HCT116 (cell line): ENCODE data around the gene KRT77. TPM values are rescaled to one million over a fixed set of nuclear protein-coding genes. Genes with fewer than 3 reads are reported as not detected.

Experiments used
- ATAC-seq: fragments of 200-7000 bp; cut with Tn5 transposase; 2 replicates; pipeline ENCODE4 v1.9.1; 2020; ENCODE audit warnings: mild to moderate bottlenecking, moderate library complexity
- BruUV-seq: library from RNA; stranded (reverse); fragments of 400-500 nt; replicated peaks from 2 replicates; lab custom pipeline; 2021; lab: Mats Ljungman, UMichigan
- CTCF ChIA-PET: fragments of 300-600 bp; sonication (Branson Sonifier 250); formaldehyde crosslinking; loops from one replicate; lab custom pipeline; 2021; ENCODE audit warnings: antibody characterized with exemption; lab: Charles Lee
- POLR2A ChIA-PET: fragments of 300-600, 350-600 bp; sonication (Branson Sonifier 250); formaldehyde crosslinking; loops from one replicate; lab custom pipeline; 2021; ENCODE audit warnings: antibody characterized with exemption; lab: Charles Lee
- RAD21 ChIA-PET, 2 experiments: fragments of 300-600 bp; sonication (Branson Sonifier 250); formaldehyde crosslinking; loops; one replicate each; lab custom pipeline; 2023; ENCODE audit warnings: low total read pairs in 2 of 2; ENCODE audit not compliant: uncharacterized antibody in 2 of 2, unreplicated experiment in 2 of 2, low non-redundant PET in 1 of 2; lab: Charles Lee
- DNase-seq: peaks from one replicate; pipeline ENCODE4 v3.0.0-alpha.2; 2010; ENCODE audit warnings: low read depth, low spot score
- H2AFZ ChIP-seq: fragments of 200-600 bp; shearing (Covaris generic), sonication (generic); 2 replicates; pipeline ENCODE4 v1.6.1; 2017; ENCODE audit warnings: low read depth, mixed run types, mixed read lengths, antibody characterized with exemption, low read length; ENCODE audit not compliant: poor library complexity, severe bottlenecking
- H3K27ac ChIP-seq: 2 replicates; pipeline ENCODE4 v1.5.1; 2012; ENCODE audit warnings: low read depth, low read length
- H3K27me3 ChIP-seq: fragments of 200-600 bp; sonication (generic); 2 replicates; pipeline ENCODE4 v1.6.1; 2016; ENCODE audit warnings: mixed run types, low read length, mixed read lengths; ENCODE audit not compliant: insufficient read depth
- H3K36me3 ChIP-seq, 2 experiments: fragments of 200-500 bp in 1 of 2; fragments of 200-600 bp in 1 of 2; sonication (Bioruptor generic) in 1 of 2; sonication (generic) in 1 of 2; 2 replicates each; pipeline versions ENCODE4 v1.5.1 to v1.6.1; 2014 to 2016; ENCODE audit warnings: low read length in 2 of 2, inconsistent platforms in 1 of 2, mixed read lengths in 1 of 2, mixed run types in 1 of 2; ENCODE audit not compliant: insufficient read depth in 2 of 2, control insufficient read depth in 1 of 2
- H3K4me1 ChIP-seq, 2 experiments: fragments of 200-600 bp in 1 of 2; sonication (generic) in 1 of 2; 2 replicates each; pipeline versions ENCODE4 v1.5.1 to v1.6.1; 2012 to 2017; ENCODE audit warnings: low read length in 2 of 2, inconsistent platforms in 1 of 2, mild to moderate bottlenecking in 1 of 2, mixed read lengths in 1 of 2, mixed run types in 1 of 2, moderate library complexity in 1 of 2; ENCODE audit not compliant: insufficient read depth in 2 of 2, control insufficient read depth in 1 of 2
- H3K4me2 ChIP-seq: fragments of 200-600 bp; sonication (generic); 2 replicates; pipeline ENCODE4 v1.6.1; 2017; ENCODE audit warnings: mixed run types, low read length, mixed read lengths
- H3K4me3 ChIP-seq, 2 experiments: fragments of 200-600 bp in 1 of 2; sonication (generic) in 1 of 2; replicated peaks in 1 of 2; 2 replicates each; pipeline ENCODE4 v1.5.1; 2011 to 2016; ENCODE audit warnings: low read length in 2 of 2, control low read depth in 1 of 2, low read depth in 1 of 2, mild to moderate bottlenecking in 1 of 2, mixed read lengths in 1 of 2, mixed run types in 1 of 2
- H3K79me2 ChIP-seq: fragments of 200-600 bp; sonication (generic); 2 replicates; pipeline ENCODE4 v1.6.1; 2017; ENCODE audit warnings: mild to moderate bottlenecking, mixed run types, low read length, moderate library complexity, mixed read lengths; ENCODE audit not compliant: insufficient read depth
- H3K9ac ChIP-seq: fragments of 200-600 bp; sonication (generic); 2 replicates; pipeline ENCODE4 v1.6.1; 2016; ENCODE audit warnings: low read length, mixed read lengths
- H3K9me2 ChIP-seq: fragments of 200-600 bp; sonication (generic), shearing (Covaris generic); 2 replicates; pipeline ENCODE4 v1.6.1; 2017; ENCODE audit warnings: mixed run types, mild to moderate bottlenecking, moderate library complexity; ENCODE audit not compliant: insufficient read depth
- H3K9me3 ChIP-seq, 2 experiments: fragments of 200-500 bp in 1 of 2; fragments of 200-600 bp in 1 of 2; sonication (Bioruptor generic) in 1 of 2; sonication (generic) in 1 of 2; 2 replicates each; pipeline ENCODE4 v1.6.1; 2014 to 2017; ENCODE audit warnings: low read length in 2 of 2, mixed read lengths in 2 of 2, inconsistent platforms in 1 of 2, low read depth in 1 of 2, mild to moderate bottlenecking in 1 of 2, mixed run types in 1 of 2, moderate library complexity in 1 of 2; ENCODE audit not compliant: control insufficient read depth in 1 of 2, insufficient read depth in 1 of 2
- H4K20me1 ChIP-seq: fragments of 200-600 bp; sonication (generic), shearing (Covaris generic); 2 replicates; pipeline ENCODE4 v1.6.1; 2017; ENCODE audit warnings: mixed run types, mild to moderate bottlenecking, moderate library complexity; ENCODE audit not compliant: insufficient read depth
- ATF3 ChIP-seq: IDR thresholded peaks from 2 replicates; pipeline ENCODE4 v1.6.1; 2012
- CEBPB ChIP-seq: IDR thresholded peaks from 2 replicates; pipeline ENCODE4 v1.6.1; 2012; ENCODE audit warnings: low read depth
- CTCF ChIP-seq, 3 experiments: fragments of 200-600 bp in 1 of 3; sonication (generic) in 1 of 3; IDR thresholded peaks in 2 of 3; conservative IDR thresholded peaks in 1 of 3; 2 replicates each; pipeline ENCODE4 v1.5.1; 2012 to 2017; ENCODE audit warnings: low read depth in 2 of 3, low read length in 2 of 3, antibody characterized with exemption in 1 of 3, borderline replicate concordance in 1 of 3, control low read depth in 1 of 3, mild to moderate bottlenecking in 1 of 3, mixed read lengths in 1 of 3, mixed run types in 1 of 3, moderate library complexity in 1 of 3; ENCODE audit not compliant: insufficient read depth in 1 of 3
- ELF1 ChIP-seq: IDR thresholded peaks from 2 replicates; pipeline ENCODE4 v1.6.1; 2012; ENCODE audit warnings: low read depth, borderline replicate concordance
- EZH2 ChIP-seq: fragments of 200-600 bp; sonication (generic); IDR thresholded peaks from 2 replicates; pipeline ENCODE4 v1.6.1; 2017; ENCODE audit warnings: antibody characterized with exemption, mixed run types
- FOSL1 ChIP-seq: IDR thresholded peaks from 2 replicates; pipeline ENCODE4 v1.6.1; 2012; ENCODE audit warnings: low read depth
- JUND ChIP-seq: IDR thresholded peaks from 2 replicates; pipeline ENCODE4 v1.6.1; 2012
- POLR2A ChIP-seq: IDR thresholded peaks from 2 replicates; pipeline ENCODE4 v1.7.0; 2011; ENCODE audit warnings: borderline replicate concordance; ENCODE audit not compliant: insufficient read depth, insufficient read length; ENCODE audit errors: extremely low read depth
- RAD21 ChIP-seq: IDR thresholded peaks from 2 replicates; pipeline ENCODE4 v1.6.1; 2012; ENCODE audit warnings: low read depth, mild to moderate bottlenecking
- SIN3A ChIP-seq: IDR thresholded peaks from 2 replicates; pipeline ENCODE4 v1.6.1; 2012; ENCODE audit warnings: low read depth
- SP1 ChIP-seq: IDR thresholded peaks from 2 replicates; pipeline ENCODE4 v1.6.1; 2012; ENCODE audit warnings: low read depth
- SRF ChIP-seq: IDR thresholded peaks from 2 replicates; pipeline ENCODE4 v1.6.1; 2012; ENCODE audit warnings: low read depth
- ZFX ChIP-seq: fragments of 450-650 bp; IDR thresholded peaks from 2 replicates; pipeline ENCODE4 v1.6.1; 2017
- ZNF274 ChIP-seq: fragments of 200-500 bp; sonication (Bioruptor generic); IDR thresholded peaks from 2 replicates; pipeline ENCODE4 v1.6.1; 2014; ENCODE audit warnings: mild to moderate bottlenecking, low read depth, low read length, inconsistent platforms
- intact Hi-C: fragments of 100-400 bp; cut with micrococcal nuclease; formaldehyde crosslinking; loops from 2 replicates; pipeline ENCODE4 v1.10.0; 2022
- total RNA-seq: library from RNA; stranded (reverse); gene quantifications from one replicate; pipeline ENCODE4 v1.2.1, GENCODE V29; 2021; ENCODE audit not compliant: unreplicated experiment

Gene KRT77
- total RNA-seq, 1 experiment from 2014 or later, result not detected

GRCh38 chr12:52708010-52708409 lies 4.7 kb upstream of the KRT77 start (continued):
- TF ChIP-seq POLR2A (no peak), ELF1 (no peak), RAD21 (no peak)

- no peak for ATAC-seq
- no peak overlapping the region for H3K4me3 ChIP-seq
- no peaks in the 10 kb centered on the region for H3K4me1 ChIP-seq
- no peaks in the 10 kb centered on the region for H3K9me3 ChIP-seq
- intact Hi-C loops, result no loop called here
- BruUV-seq, result no TSS peak
- RAD21 ChIA-PET, result no interaction called here
- H4K20me1 ChIP-seq, result no peaks in the 10 kb centered on the region
- no peaks in the 10 kb centered on the region for H3K36me3 ChIP-seq
- POLR2A ChIA-PET, result no interaction called here
- TF ChIP-seq JUND (no peak), SIN3A (no peak), POLR2A (no peak), CTCF (IDR thresholded peaks at IDR 0.05 in 2 of 3, conservative IDR thresholded peaks at IDR 0.05 in 1 of 3; ENCODE audit: borderline replicate concordance in 1 of 3, insufficient read depth in 1 of 3, low read depth in 2 of 3, low read length in 2 of 3) (no peak), EZH2 (no peak), CEBPB (no peak), SRF (no peak), ELF1 (no peak), ZFX (no peak), FOSL1 (no peak), ATF3 (no peak), ZNF274 (no peak), SP1 (no peak)
- no peaks in the 10 kb centered on the region for H3K79me2 ChIP-seq
- CTCF ChIA-PET, result no interaction called here
- H3K27me3 ChIP-seq, result peaks cover 6% of the 10 kb centered on the region; the same call in 1 of the 2 replicates
- no peak overlapping the region for H3K27ac ChIP-seq
- DNase-seq, result no peak
- no peak overlapping the region for H3K4me2 ChIP-seq
- no peak overlapping the region for H2AFZ ChIP-seq
- H3K9me2 ChIP-seq, result no peaks in the 10 kb centered on the region
- no peak overlapping the region for H3K9ac ChIP-seq
Measured at GRCh38 chr12:52704464-52704863, 1.1 kb upstream of the KRT77 start.
